DND-41 (cell line): ENCODE results near the gene INPP5A.

ENCODE experiments used
- CTCF ChIP-seq: IDR thresholded peaks from 2 replicates; pipeline ENCODE4 v1.5.1; 2012; ENCODE audit warnings: borderline replicate concordance, low read length, moderate library complexity, mild to moderate bottlenecking; ENCODE audit not compliant: poor library complexity, severe bottlenecking; ENCODE audit errors: extremely low read depth
- EZH2 ChIP-seq: IDR thresholded peaks from 3 replicates; pipeline ENCODE4 v1.6.1; 2012; ENCODE audit warnings: borderline replicate concordance, low read depth, mild to moderate bottlenecking, moderate library complexity, low read length, inconsistent platforms; ENCODE audit not compliant: severe bottlenecking

GRCh38 chr10:132667342-132668047 lies 129.9 kb downstream of the INPP5A start:
- TF ChIP-seq CTCF, result no peak
- no peak for TF ChIP-seq EZH2
